Keratinocyte (primary cell): ENCODE measurements around the gene CDH1. TPM values are rescaled to one million over a fixed set of nuclear protein-coding genes. Genes with fewer than 3 reads are reported as not detected.

ENCODE experiments used
- DNase-seq: peaks from one replicate; pipeline ENCODE4 v3.0.0-alpha.2; 2011; ENCODE audit warnings: low read depth, missing footprints, low spot score
- FAIRE-seq: peaks from 2 replicates; lab custom pipeline; 2011; peaks lifted over from hg19 to GRCh38; lab: Jason Lieb, UNC
- H2AFZ ChIP-seq: 2 replicates; pipeline ENCODE4 v1.6.0; 2012; ENCODE audit warnings: low read length, control low read depth, inconsistent platforms; ENCODE audit not compliant: control insufficient read depth
- H3K27ac ChIP-seq: 2 replicates; pipeline ENCODE4 v1.5.1; 2011; ENCODE audit warnings: low read length; ENCODE audit not compliant: control insufficient read depth, insufficient read depth
- H3K27me3 ChIP-seq: 3 replicates; pipeline ENCODE4 v1.6.0; 2011; ENCODE audit warnings: low read length; ENCODE audit not compliant: control insufficient read depth, insufficient read depth; ENCODE audit errors: extremely low read depth
- H3K36me3 ChIP-seq, 2 experiments: 2 replicates in 1 of 2; 3 replicates in 1 of 2; pipeline ENCODE4 v1.5.1; 2011; ENCODE audit warnings: low read length in 2 of 2, mild to moderate bottlenecking in 1 of 2; ENCODE audit not compliant: control insufficient read depth in 2 of 2, insufficient read depth in 2 of 2; ENCODE audit errors: extremely low read depth in 1 of 2
- H3K4me1 ChIP-seq: 3 replicates; pipeline ENCODE4 v1.5.1; 2011; ENCODE audit warnings: low read length; ENCODE audit not compliant: control insufficient read depth, insufficient read depth; ENCODE audit errors: extremely low read depth
- H3K4me2 ChIP-seq: 3 replicates; pipeline ENCODE4 v1.6.0; 2011; ENCODE audit warnings: low read depth, low read length; ENCODE audit not compliant: control insufficient read depth, insufficient read depth; ENCODE audit errors: extremely low read depth
- H3K4me3 ChIP-seq, 3 experiments: fragments of 200-600 bp in 1 of 3; sonication (generic) in 1 of 3; 2 replicates in 2 of 3; 3 replicates in 1 of 3; pipeline ENCODE4 v1.5.1; 2011 to 2016; ENCODE audit warnings: low read length in 3 of 3, mild to moderate bottlenecking in 3 of 3, control low read depth in 2 of 3, inconsistent platforms in 1 of 3, low read depth in 1 of 3, mixed read lengths in 1 of 3, mixed run types in 1 of 3, moderate library complexity in 1 of 3; ENCODE audit not compliant: control insufficient read depth in 2 of 3, insufficient read depth in 2 of 3; ENCODE audit errors: extremely low read depth in 1 of 3
- H3K79me2 ChIP-seq: 2 replicates; pipeline ENCODE4 v1.6.0; 2012; ENCODE audit warnings: low read length; ENCODE audit not compliant: control insufficient read depth, insufficient read depth
- H3K9ac ChIP-seq: 3 replicates; pipeline ENCODE4 v1.6.0; 2011; ENCODE audit warnings: low read length; ENCODE audit not compliant: control insufficient read depth, insufficient read depth; ENCODE audit errors: extremely low read depth
- H3K9me1 ChIP-seq: 3 replicates; pipeline ENCODE4 v1.6.0; 2011; ENCODE audit warnings: low read length; ENCODE audit not compliant: control insufficient read depth, insufficient read depth; ENCODE audit errors: extremely low read depth
- H3K9me3 ChIP-seq: 2 replicates; pipeline ENCODE4 v1.5.1; 2012; ENCODE audit warnings: low read depth, low read length; ENCODE audit not compliant: control insufficient read depth
- H4K20me1 ChIP-seq: 3 replicates; pipeline ENCODE4 v1.6.0; 2011; ENCODE audit warnings: low read length; ENCODE audit not compliant: control insufficient read depth, insufficient read depth; ENCODE audit errors: extremely low read depth
- EZH2 ChIP-seq: IDR thresholded peaks from one replicate; pipeline ENCODE4 v1.6.1; 2012; ENCODE audit warnings: inconsistent platforms, mild to moderate bottlenecking, low read length, moderate library complexity
- dilution Hi-C: fragments of 300-500 bp; cut with MboI; formaldehyde crosslinking; loops from one replicate; pipeline ENCODE4 v1.7.0; 2020; ENCODE audit warnings: low sequenced_read_pairs; ENCODE audit not compliant: extremely low pct_ligation_motif_present
- polyA plus RNA-seq, 5 experiments: library from polyadenylated mRNA; depleted of rRNA in 3 of 5; stranded (reverse) in 3 of 5; stranded (forward) in 1 of 5; unstranded in 1 of 5; fragments of >200 nt; gene quantifications; 1 replicate in 1 of 5; 2 replicates in 3 of 5; 3 replicates in 1 of 5; pipeline versions ENCODE4 v1.2.1 to v1.2.3, GENCODE V29; 2011 to 2012; ENCODE audit warnings: missing spikeins in 2 of 5, low read depth in 1 of 5, low replicate concordance in 1 of 5
- TF ChIP-seq, protein P1 (sequence below), 3 experiments: IDR thresholded peaks in 1 of 3; conservative IDR thresholded peaks in 1 of 3; optimal IDR thresholded peaks in 1 of 3; 2 replicates in 2 of 3; 3 replicates in 1 of 3; pipeline versions ENCODE3 to v1.5.1; 2011; ENCODE audit warnings: low read length in 3 of 3, mild to moderate bottlenecking in 3 of 3, moderate library complexity in 2 of 3, control low read depth in 1 of 3, inconsistent platforms in 1 of 3; ENCODE audit not compliant: insufficient read depth in 2 of 3; ENCODE audit errors: extremely low read depth in 1 of 3

The CDH1 gene
- polyA plus RNA-seq, 1 donor (not counting 4 experiments of a cell fraction or from before 2014, with no cell fraction given): 247 TPM

- H3K4me3 ChIP-seq: peak overlapping the region in 1 of 3 experiments; percentile 32
- H3K9me3 ChIP-seq: no peaks in the 10 kb centered on the region
- TF ChIP-seq, protein P1, sequence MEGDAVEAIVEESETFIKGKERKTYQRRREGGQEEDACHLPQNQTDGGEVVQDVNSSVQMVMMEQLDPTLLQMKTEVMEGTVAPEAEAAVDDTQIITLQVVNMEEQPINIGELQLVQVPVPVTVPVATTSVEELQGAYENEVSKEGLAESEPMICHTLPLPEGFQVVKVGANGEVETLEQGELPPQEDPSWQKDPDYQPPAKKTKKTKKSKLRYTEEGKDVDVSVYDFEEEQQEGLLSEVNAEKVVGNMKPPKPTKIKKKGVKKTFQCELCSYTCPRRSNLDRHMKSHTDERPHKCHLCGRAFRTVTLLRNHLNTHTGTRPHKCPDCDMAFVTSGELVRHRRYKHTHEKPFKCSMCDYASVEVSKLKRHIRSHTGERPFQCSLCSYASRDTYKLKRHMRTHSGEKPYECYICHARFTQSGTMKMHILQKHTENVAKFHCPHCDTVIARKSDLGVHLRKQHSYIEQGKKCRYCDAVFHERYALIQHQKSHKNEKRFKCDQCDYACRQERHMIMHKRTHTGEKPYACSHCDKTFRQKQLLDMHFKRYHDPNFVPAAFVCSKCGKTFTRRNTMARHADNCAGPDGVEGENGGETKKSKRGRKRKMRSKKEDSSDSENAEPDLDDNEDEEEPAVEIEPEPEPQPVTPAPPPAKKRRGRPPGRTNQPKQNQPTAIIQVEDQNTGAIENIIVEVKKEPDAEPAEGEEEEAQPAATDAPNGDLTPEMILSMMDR (optimal IDR thresholded peaks at IDR 0.05 in 1 of 3, IDR thresholded peaks at IDR 0.05 in 1 of 3, conservative IDR thresholded peaks at IDR 0.05 in 1 of 3; ENCODE audit: extremely low read depth in 1 of 3, insufficient read depth in 2 of 3, low read length in 3 of 3): no peak
- no peak for TF ChIP-seq EZH2
- peak overlapping the region; percentile 81 for H3K4me2 ChIP-seq
- H3K27me3 ChIP-seq: no peaks in the 10 kb centered on the region
- peak overlapping the region; percentile 60 for H3K9ac ChIP-seq
- H3K4me1 ChIP-seq: peaks cover 58% of the 10 kb centered on the region
- dilution Hi-C loops: no loop called here
- FAIRE-seq (no peak), DNase-seq (no peak)
- H3K36me3 ChIP-seq: peaks cover 13 to 28% of the 10 kb centered on the region in 2 experiments
- no peaks in the 10 kb centered on the region for H4K20me1 ChIP-seq
- H2AFZ ChIP-seq: no peak overlapping the region
- H3K27ac ChIP-seq: peak overlapping the region; percentile 99
- peaks cover 78% of the 10 kb centered on the region for H3K79me2 ChIP-seq
- H3K9me1 ChIP-seq: peaks cover 3% of the 10 kb centered on the region
Measured at GRCh38 chr16:68764862-68765261, 27.8 kb downstream of the CDH1 start.

GRCh38 chr16:68767581-68767980, 30.5 kb downstream of the CDH1 start:
- no peak for FAIRE-seq
- dilution Hi-C loops: no loop called here

More at GRCh38 chr16:68767581-68767980, 30.5 kb downstream of the CDH1 start:
- Histone ChIP-seq H3K27ac (no peak overlapping the region), H3K4me2 (no peak overlapping the region), H4K20me1 (no peaks in the 10 kb centered on the region), H3K4me1 (peaks cover 31% of the 10 kb centered on the region), H3K27me3 (no peaks in the 10 kb centered on the region), H2AFZ (no peak overlapping the region), H3K9me1 (peaks cover 3% of the 10 kb centered on the region), H3K79me2 (peaks cover 79% of the 10 kb centered on the region), H3K36me3 (peaks cover 23 to 31% of the 10 kb centered on the region in 2 experiments), H3K9ac (no peak overlapping the region), H3K9me3 (no peaks in the 10 kb centered on the region), H3K4me3 (no peak overlapping the region)
- TF ChIP-seq EZH2: no peak
- TF ChIP-seq, protein P1 (optimal IDR thresholded peaks at IDR 0.05 in 1 of 3, IDR thresholded peaks at IDR 0.05 in 1 of 3, conservative IDR thresholded peaks at IDR 0.05 in 1 of 3; ENCODE audit: extremely low read depth in 1 of 3, insufficient read depth in 2 of 3, low read length in 3 of 3): no peak
- DNase-seq: no peak
